Spleen (tissue), 7 donors: ENCODE measurements around the gene LRRC23.

Experiments used
- POLR2A ChIP-seq, 3 donors: fragments of 450-650 bp; IDR thresholded peaks; one replicate each; pipeline ENCODE4 v1.5.1; 2017; ENCODE audit warnings: antibody characterized with exemption in 3 of 3, mild to moderate bottlenecking in 1 of 3
- TF ChIP-seq, protein P1 (sequence below), 11 experiments: fragments of 200-600 bp in 7 of 11; fragments of 450-650 bp in 4 of 11; sonication (generic) in 4 of 11; IDR thresholded peaks in 8 of 11; conservative IDR thresholded peaks in 3 of 11; 1 replicate in 7 of 11; 2 replicates in 4 of 11; pipeline versions ENCODE4 v1.4.0 to v1.8.0; 2016 to 2021; ENCODE audit warnings: antibody characterized with exemption in 11 of 11, inconsistent platforms in 4 of 11, mild to moderate bottlenecking in 1 of 11
- donor health status: DM: no; HTN: no; CAD: no; lungs with moderate emphysema.
- donor health status: DM: no; HTN: no; CAD: no.
- donor health status: DM: no; HTN: no; CAD: no.

GRCh38 chr12:6855322-6855721 lies 49.3 kb upstream of the LRRC23 start:
- TF ChIP-seq POLR2A (IDR thresholded peaks at IDR 0.05): no peak
- TF ChIP-seq, protein P1, sequence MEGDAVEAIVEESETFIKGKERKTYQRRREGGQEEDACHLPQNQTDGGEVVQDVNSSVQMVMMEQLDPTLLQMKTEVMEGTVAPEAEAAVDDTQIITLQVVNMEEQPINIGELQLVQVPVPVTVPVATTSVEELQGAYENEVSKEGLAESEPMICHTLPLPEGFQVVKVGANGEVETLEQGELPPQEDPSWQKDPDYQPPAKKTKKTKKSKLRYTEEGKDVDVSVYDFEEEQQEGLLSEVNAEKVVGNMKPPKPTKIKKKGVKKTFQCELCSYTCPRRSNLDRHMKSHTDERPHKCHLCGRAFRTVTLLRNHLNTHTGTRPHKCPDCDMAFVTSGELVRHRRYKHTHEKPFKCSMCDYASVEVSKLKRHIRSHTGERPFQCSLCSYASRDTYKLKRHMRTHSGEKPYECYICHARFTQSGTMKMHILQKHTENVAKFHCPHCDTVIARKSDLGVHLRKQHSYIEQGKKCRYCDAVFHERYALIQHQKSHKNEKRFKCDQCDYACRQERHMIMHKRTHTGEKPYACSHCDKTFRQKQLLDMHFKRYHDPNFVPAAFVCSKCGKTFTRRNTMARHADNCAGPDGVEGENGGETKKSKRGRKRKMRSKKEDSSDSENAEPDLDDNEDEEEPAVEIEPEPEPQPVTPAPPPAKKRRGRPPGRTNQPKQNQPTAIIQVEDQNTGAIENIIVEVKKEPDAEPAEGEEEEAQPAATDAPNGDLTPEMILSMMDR (IDR thresholded peaks at IDR 0.05 in 8 of 11, conservative IDR thresholded peaks at IDR 0.05 in 3 of 11): no peak
